ENCODE results near the gene OBP2A. TPM values are rescaled to one million over a fixed set of nuclear protein-coding genes. Genes with fewer than 3 reads are reported as not detected.

OBP2A gene
- total and polyA plus RNA-seq, 2 donors (not counting 3 experiments of a cell fraction or from before 2014, with no cell fraction given), result not detected

DNA sequence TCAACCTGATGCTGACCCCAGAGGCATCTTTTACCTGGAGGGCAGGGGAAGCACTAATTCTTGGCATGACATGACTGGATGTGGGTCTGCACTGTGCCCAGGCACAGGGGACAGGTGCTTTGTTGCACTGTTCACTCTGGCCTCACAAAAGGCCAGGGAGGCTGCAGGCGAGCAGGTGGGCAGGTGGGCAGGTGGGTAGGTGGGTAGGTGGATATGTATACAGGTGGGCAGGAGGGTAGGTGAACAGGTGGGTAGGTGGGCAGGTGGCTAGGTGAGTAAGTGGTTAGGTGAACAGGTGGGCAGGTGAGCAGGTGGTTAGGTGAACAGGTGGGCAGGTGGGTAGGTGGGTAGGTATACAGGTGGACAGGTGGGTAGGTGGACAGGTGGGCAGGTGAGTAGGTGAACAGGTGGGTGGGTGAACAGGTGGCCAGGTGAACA lies 17.1 kb downstream of the OBP2A start:
- intact Hi-C loops (cut with micrococcal nuclease), result no loop called here
- CTCF ChIA-PET, result no interaction called here

More for the DNA sequence above, 17.1 kb downstream of the OBP2A start:
- POLR2A ChIA-PET, result no interaction called here
- Histone ChIP-seq H3K4me3 (replicated peaks in 1 of 3; ENCODE audit: insufficient read depth in 1 of 3, low read depth in 1 of 3, low read length in 3 of 3) (no peak overlapping the region), H3K4me2 (ENCODE audit: insufficient read depth, low read length) (no peak overlapping the region), H2AFZ (ENCODE audit: low read depth, low read length) (no peak overlapping the region), H3K79me2 (ENCODE audit: control insufficient read depth, insufficient read depth, low read length) (no peaks in the 10 kb centered on the region), H3K9me1 (replicated peaks; ENCODE audit: control insufficient read depth, extremely low read depth, insufficient read depth, low read length) (no peaks in the 10 kb centered on the region), H3K36me3 (ENCODE audit: control insufficient read depth in 2 of 2, extremely low read depth in 1 of 2, insufficient read depth in 2 of 2, low read length in 2 of 2) (no peaks in the 10 kb centered on the region), H4K20me1 (replicated peaks; ENCODE audit: control insufficient read depth, extremely low read depth, insufficient read depth, low read length) (no peaks in the 10 kb centered on the region), H3K9ac (replicated peaks; ENCODE audit: extremely low read depth, insufficient read depth, low read length) (no peak overlapping the region), H3K27ac (ENCODE audit: insufficient read depth, low read depth, low read length) (no peak overlapping the region), H3K9me3 (replicated peaks; ENCODE audit: control insufficient read depth, insufficient read depth, low read length) (no peaks in the 10 kb centered on the region), H3K27me3 (ENCODE audit: control insufficient read depth in 2 of 2, insufficient read depth in 2 of 2, low read length in 2 of 2) (no peaks in the 10 kb centered on the region), H3K4me1 (ENCODE audit: control insufficient read depth, extremely low read depth, insufficient read depth, low read length) (no peaks in the 10 kb centered on the region)
- no peak for TF ChIP-seq JUN (IDR thresholded peaks at IDR 0.05; ENCODE audit: borderline replicate concordance, insufficient read depth, insufficient read length, low read depth)
- no peak for TF ChIP-seq GATA2 (IDR thresholded peaks at IDR 0.05; ENCODE audit: insufficient read depth, insufficient read length, low read depth, low read length)
- TF ChIP-seq, protein P1, sequence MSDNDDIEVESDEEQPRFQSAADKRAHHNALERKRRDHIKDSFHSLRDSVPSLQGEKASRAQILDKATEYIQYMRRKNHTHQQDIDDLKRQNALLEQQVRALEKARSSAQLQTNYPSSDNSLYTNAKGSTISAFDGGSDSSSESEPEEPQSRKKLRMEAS (IDR thresholded peaks at IDR 0.05; ENCODE audit: insufficient read depth, insufficient read length), result no peak
- TF ChIP-seq, protein P2, sequence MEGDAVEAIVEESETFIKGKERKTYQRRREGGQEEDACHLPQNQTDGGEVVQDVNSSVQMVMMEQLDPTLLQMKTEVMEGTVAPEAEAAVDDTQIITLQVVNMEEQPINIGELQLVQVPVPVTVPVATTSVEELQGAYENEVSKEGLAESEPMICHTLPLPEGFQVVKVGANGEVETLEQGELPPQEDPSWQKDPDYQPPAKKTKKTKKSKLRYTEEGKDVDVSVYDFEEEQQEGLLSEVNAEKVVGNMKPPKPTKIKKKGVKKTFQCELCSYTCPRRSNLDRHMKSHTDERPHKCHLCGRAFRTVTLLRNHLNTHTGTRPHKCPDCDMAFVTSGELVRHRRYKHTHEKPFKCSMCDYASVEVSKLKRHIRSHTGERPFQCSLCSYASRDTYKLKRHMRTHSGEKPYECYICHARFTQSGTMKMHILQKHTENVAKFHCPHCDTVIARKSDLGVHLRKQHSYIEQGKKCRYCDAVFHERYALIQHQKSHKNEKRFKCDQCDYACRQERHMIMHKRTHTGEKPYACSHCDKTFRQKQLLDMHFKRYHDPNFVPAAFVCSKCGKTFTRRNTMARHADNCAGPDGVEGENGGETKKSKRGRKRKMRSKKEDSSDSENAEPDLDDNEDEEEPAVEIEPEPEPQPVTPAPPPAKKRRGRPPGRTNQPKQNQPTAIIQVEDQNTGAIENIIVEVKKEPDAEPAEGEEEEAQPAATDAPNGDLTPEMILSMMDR (IDR thresholded peaks at IDR 0.05; ENCODE audit: extremely low read depth in 1 of 2, insufficient read depth in 1 of 2, low read depth in 1 of 2, low read length in 2 of 2), result no peak
- no peak for TF ChIP-seq POLR2A (IDR thresholded peaks at IDR 0.05; ENCODE audit: low read depth, low read length)
- no peak for TF ChIP-seq EZH2 (IDR thresholded peaks at IDR 0.05; ENCODE audit: borderline replicate concordance, low read depth, low read length, severe bottlenecking)
- TF ChIP-seq MYC (IDR thresholded peaks at IDR 0.05; ENCODE audit: low read depth, low read length), result no peak
- no peak for TF ChIP-seq POLR2AphosphoS5 (IDR thresholded peaks at IDR 0.05; ENCODE audit: insufficient read depth, low read depth, low read length)
- no peak for TF ChIP-seq FOS (IDR thresholded peaks at IDR 0.05; ENCODE audit: borderline replicate concordance, insufficient read depth, low read length)
- BruUV-seq (replicated peaks), result no TSS peak
- dilution Hi-C loops (cut with MboI; ENCODE audit: extremely low pct_ligation_motif_present, low sequenced_read_pairs), result no loop called here
- DNase-seq (ENCODE audit: low read depth, low spot score) (no peak), FAIRE-seq (no peak)
